Activated CD4-positive, alpha-beta T cell treated with anti-CD3 and anti-CD28 coated beads, Interleukin-10, Interleukin-2, amounts not matched to agents 100 ng/mL and 50 ng/mL, durations not matched to agents 16 hours and 8 hours (primary cell): ENCODE data around the gene C5orf15.
"Not testable (repeated sequence)": the region's sequence is repeated elsewhere in the genome, so short reads cannot be mapped to it uniquely, and the experiment has no call there.

Experiments
- DNase-seq: peaks from one replicate; pipeline ENCODE4 v3.0.0-alpha.2; 2020

C5orf15 gene

DNA sequence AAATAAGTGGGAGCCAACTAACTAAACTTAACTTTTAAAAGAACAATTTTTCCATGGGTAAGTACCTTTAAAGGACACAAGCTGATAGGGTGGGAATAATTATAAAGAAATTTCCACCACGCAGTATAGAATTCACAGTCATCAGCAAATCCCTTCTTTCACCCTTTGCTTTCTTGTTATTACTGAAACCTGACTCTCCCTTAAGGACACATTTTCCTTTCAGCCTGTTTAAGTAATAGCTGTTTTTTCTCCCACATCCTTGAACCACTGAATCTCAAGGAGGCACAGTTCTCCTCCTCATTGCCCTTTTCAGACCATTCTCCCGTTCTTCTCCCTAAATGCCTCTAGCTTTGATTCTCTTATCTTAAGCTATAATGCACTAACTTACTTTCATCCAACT, 6.3 kb downstream of the C5orf15 start:
- no peak for DNase-seq

- DNase-seq = no peak
Measured at GRCh38 chr5:133959643-133960042, 8.8 kb downstream of the C5orf15 start.

- DNase-seq = peak; percentile 69
Measured at GRCh38 chr5:133957591-133957990, 10.8 kb downstream of the C5orf15 start.

DNA sequence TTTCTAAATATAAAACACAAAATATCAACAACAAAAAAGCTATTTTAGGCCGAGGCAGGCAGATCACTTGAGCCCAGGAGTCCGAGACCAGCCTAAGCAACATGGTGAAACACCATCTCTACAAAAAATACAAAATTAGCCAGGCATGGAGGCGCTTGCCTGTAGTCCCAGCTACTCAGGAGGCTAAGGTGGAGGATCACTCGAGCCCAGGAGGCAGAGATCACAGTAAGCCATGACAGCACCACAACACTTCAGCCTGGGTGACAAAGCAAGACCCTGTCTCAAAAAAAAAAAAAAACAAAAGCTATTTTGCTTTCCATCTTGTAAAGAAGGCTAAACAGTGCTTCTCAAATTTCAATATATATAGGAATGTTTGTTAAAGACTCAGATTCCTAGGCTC, 11.3 kb downstream of the C5orf15 start:
- DNase-seq = no peak

GRCh38 chr5:133956196-133956595, 12.2 kb downstream of the C5orf15 start:
- DNase-seq = not testable (repeated sequence)

DNA sequence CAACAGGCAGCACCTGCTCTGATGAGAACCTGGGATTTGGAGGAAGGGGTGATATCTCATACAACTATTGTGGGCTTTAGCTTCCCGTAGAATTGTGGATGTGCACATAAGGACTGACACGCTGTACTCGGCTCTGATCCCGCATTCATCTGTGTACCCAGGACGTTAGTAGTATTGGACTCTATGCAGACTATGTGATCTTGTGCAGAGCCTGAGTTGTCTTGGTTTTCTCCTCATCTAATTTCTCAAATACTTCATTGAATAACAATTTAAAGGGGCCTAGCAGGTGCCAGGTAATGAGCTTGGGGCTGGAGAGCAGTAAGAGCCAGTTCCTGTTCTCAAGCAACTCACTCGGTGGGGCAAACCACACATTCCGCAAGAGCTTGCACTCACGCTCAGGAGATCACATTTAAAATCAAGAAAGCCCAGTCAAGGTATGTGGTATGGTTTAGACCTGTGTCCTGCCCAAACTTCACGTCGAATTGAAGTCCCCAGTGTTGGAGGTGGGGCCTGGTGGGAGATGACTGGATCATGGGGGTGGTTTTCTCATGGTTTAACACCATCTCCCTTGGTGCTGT, 14.8 kb downstream of the C5orf15 start:
- DNase-seq = no peak

- no peak for DNase-seq
Measured at GRCh38 chr5:133952729-133953567, 15.5 kb downstream of the C5orf15 start.

DNA sequence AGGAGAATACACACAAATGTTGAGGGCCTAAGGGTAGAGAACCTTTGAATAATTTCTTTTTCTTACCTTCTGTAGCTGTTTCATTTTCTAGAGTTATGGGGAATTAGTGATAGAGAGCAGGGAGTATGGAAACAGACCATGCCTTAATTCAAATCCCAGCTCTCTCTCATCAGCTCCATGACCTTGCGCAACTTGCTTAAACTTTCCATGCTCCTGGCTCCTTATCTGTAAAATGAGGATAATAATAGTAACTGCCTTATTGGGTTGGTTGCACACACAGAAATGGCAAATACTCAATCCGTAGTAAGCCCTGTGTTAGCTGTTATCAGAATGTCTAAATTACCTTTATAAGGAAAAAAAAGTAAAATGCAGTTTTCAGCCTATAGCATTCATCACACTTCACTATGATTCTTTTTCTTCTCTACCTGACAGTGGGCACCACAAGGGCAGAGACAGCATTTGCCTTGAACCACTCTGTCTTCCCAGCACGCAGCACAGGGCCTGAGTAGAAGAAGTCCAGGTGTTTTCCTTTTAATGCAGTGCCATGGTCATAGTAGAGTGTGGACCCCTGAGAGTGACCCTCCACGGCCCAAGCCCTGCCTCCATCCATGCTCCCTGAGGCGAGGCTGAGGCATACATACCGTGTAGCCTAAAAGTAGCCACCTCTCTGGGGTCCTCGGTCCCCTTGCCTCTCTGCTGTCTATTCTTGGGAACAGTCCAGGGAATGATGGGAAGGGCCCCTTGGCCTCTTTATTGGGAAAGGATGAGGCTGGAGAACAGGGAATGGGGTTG, 17.4 kb downstream of the C5orf15 start:
- no peak for DNase-seq

DNA sequence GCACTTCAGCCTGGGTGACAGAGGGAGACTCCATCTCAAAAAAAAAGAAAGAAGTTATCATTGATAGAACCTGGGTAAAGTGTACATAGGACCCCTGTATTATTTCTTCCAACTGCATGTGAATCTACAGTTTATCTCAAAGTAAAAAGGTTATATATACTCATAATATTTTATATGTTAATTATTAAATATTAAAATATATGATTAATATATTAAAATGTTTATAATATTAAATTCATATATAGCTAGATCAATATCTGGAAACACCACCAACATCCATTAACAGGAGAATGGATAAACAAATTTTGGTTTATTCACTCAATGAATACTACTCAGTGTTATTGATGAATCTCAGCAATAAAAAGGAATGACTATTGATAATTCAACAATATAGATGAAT, 19.7 kb downstream of the C5orf15 start:
- DNase-seq = no peak

- DNase-seq = no peak
Measured at GRCh38 chr5:133947431-133947841, 21.0 kb downstream of the C5orf15 start.

DNA sequence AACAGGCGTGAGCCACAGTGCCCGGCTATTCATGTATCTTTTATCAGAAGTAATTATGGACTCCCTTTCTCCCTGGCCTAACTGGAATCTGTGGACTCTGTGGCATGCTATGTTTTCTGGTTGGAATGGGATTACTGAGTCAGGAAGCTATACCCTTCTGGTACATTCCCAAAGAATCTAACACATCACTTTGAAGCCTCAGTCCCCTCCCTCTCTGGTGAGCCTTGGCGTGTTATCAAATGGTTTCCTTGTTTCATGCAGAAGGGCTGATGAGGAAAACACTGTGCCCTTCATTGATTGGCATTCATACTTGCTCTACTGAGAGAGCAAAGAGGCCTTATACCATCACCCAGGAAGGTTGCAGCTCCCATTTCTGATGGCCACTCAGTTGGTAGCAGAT, 22.9 kb downstream of the C5orf15 start:
- DNase-seq = no peak

GRCh38 chr5:133944263-133945185, 23.9 kb downstream of the C5orf15 start:
- DNase-seq = peak; percentile 57

DNA sequence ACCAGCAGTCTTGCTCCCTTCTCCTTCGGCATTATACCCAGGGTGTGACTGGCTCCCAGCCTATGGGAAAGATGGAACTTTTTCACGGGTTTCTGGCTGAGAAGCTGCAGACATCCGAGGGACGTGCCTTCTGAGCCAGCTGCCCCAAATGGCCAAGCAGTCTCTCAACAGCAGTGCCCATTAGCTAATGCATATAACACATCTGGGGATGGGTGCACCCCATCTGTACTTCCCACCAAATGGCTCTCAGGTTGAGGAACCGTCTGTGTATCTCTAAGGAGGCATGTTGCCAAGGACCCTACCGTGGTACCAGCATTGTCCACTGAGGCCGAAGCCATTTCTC, 25.0 kb downstream of the C5orf15 start:
- DNase-seq = no peak

- no peak for DNase-seq
Measured at GRCh38 chr5:133942614-133943474, 25.6 kb downstream of the C5orf15 start.

DNA sequence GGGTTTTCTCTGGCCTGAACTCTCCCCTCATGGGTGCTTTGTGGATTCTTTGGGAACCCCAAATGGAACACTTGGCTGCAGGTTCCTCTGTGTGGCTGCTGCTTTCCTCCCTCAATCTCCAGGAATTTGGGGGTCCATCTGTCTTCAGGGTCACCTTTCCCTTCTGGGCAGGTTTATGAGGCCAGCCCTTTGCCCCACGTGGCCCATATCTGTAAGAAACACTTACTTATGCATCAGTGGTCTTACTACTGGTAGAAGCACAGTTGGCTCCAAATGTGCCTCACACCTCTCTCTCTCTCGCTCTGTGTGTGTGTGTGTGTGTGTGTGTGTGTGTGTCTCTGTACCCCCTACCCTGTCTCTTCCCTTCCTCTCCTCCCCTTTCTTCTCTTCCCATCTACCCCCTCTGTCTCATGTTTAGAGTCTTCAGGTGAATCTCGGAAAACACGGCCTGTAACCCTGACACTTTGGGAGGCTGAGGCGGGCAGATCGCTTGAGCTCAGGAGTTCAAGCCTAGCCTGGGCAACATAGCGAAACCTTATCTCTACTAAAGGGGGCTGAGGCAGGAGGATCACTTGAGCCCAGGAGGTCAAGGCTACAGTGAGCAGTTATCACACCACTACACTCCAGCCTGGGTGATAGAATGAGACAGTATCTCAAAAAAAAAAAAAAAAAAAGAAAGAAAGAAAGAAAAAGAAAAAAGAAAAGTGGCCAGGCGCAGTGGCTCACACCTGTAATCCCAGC, 26.8 kb downstream of the C5orf15 start:
- no peak for DNase-seq

DNA sequence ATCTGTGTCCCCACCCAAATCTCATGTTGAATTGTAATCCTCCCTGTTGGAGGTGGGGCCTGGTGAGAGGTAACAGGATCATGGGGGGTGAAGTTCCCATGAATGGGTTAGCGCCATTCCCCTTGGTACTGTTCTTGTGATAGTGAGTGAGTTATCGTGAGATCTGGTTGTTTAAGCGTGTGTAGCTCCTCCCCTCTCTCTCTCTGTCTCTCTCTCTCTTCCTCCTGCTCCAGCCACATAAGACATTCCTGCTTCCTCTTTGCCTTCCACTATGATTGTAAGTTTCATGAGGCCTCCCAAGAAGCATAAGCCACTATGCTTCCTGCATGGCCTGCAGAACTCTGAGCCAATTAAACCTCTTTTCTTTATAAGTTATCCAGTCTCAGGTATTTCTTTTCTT, 28.8 kb downstream of the C5orf15 start:
- DNase-seq = no peak

DNA sequence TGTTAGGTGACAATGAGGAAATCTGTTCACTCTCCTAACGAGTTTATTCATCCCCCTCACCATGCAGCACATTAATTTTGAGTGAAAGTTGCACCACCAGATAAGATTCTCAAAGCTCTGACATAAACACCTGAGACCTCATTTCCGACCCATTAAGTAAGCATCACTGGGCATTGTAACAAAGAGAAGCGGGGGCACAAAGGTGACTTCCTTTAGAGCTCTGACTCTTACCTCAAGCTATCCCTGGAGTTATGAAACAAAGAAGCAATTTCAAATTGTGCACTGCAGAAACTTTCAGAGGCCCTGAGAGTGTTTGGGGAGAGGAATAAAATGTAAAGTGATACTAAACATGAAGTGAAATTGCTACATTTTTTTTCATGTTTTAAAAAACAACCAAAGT, 29.5 kb downstream of the C5orf15 start:
- DNase-seq = no peak

GRCh38 chr5:133938039-133938821, 30.2 kb downstream of the C5orf15 start:
- no peak for DNase-seq

GRCh38 chr5:133937628-133938027, 30.8 kb downstream of the C5orf15 start:
- not testable (repeated sequence) for DNase-seq

DNA sequence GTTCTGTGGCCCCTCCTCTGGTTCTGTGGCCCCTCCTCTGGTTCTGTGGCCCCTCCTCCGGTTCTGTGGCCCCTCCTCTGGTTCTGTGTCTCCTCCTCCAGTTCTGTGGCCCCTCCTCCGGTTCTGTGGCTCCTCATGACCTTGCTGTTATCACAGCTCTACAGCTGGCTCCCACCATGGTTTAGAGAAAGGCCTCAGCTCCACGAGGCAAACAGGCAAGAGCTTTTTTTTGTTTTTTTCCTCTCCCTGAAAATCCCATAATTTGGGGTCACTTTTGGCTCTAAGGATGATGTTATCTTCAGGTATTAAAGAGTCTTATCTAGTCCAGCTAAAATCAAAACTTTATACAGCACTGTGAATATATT, 31.8 kb downstream of the C5orf15 start:
- no peak for DNase-seq
